ENCODE measurements around the gene PIM1. TPM values are rescaled to one million over a fixed set of nuclear protein-coding genes. Genes with fewer than 3 reads are reported as not detected.

PIM1 gene
- total RNA-seq, 1 donor from 2014 or later = 56.8 TPM

GRCh38 chr6:37146735-37147157, 23.2 kb upstream of the PIM1 start:
- Histone ChIP-seq H3K27ac (no peak overlapping the region), H3K4me3 (no peak overlapping the region), H3K27me3 (ENCODE audit: low read depth) (no peaks in the 10 kb centered on the region), H3K9me3 (no peaks in the 10 kb centered on the region), H3K4me1 (no peaks in the 10 kb centered on the region), H3K36me3 (no peaks in the 10 kb centered on the region)
- TF ChIP-seq, protein P1, sequence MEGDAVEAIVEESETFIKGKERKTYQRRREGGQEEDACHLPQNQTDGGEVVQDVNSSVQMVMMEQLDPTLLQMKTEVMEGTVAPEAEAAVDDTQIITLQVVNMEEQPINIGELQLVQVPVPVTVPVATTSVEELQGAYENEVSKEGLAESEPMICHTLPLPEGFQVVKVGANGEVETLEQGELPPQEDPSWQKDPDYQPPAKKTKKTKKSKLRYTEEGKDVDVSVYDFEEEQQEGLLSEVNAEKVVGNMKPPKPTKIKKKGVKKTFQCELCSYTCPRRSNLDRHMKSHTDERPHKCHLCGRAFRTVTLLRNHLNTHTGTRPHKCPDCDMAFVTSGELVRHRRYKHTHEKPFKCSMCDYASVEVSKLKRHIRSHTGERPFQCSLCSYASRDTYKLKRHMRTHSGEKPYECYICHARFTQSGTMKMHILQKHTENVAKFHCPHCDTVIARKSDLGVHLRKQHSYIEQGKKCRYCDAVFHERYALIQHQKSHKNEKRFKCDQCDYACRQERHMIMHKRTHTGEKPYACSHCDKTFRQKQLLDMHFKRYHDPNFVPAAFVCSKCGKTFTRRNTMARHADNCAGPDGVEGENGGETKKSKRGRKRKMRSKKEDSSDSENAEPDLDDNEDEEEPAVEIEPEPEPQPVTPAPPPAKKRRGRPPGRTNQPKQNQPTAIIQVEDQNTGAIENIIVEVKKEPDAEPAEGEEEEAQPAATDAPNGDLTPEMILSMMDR (IDR thresholded peaks at IDR 0.05) = no peak
- intact Hi-C loops (cut with DNase I) = no loop called here
- no peak for DNase-seq
- ATAC-seq = no peak

DNA sequence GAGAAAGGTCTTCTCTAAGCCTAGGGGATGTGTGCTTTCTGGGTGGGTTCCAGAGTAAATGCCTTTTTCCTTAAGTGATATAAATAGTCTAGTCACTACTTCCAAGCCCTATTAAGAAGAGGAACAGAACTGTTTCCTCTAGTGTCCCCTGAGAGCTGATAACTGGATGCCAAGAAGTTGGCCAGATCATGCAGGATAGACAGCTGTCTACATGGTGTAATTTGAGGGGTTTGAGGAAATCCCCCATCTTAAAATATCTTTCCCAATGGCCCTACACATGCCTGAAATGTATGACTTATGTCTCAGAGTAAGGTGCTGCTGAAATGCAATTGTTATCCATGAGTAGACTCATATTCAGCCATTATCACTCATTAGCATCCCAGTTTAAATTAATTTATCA, 20.2 kb upstream of the PIM1 start:
- Histone ChIP-seq H3K9me3 (no peaks in the 10 kb centered on the region), H3K27me3 (ENCODE audit: low read depth) (no peaks in the 10 kb centered on the region), H3K36me3 (no peaks in the 10 kb centered on the region), H3K4me3 (no peak overlapping the region), H3K4me1 (no peaks in the 10 kb centered on the region), H3K27ac (no peak overlapping the region)
- no peak for ATAC-seq
- no peak for DNase-seq
- TF ChIP-seq, protein P1 (IDR thresholded peaks at IDR 0.05) = no peak
- intact Hi-C loops (cut with DNase I) = no loop called here

DNA sequence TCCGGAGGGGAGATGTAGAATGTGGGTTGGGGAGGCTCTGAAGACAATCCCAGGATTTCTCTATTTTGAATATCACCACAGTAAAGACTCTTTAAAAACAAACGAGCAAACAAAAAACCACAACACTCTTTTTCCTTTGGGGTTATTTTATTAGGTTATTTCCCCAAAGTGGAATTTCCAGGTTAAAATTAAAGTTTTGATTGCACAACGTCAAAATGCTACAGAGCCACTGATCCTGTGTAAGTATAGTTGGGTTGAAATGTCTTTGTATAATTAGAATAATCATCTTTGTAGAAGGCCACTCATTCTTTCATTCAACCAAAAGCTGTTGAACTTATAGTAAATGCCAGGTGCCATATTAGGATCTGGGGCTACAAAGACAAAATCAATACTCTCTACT, 19.6 kb upstream of the PIM1 start:
- H3K4me3 ChIP-seq = no peak overlapping the region
- no peaks in the 10 kb centered on the region for H3K36me3 ChIP-seq
- no peaks in the 10 kb centered on the region for H3K9me3 ChIP-seq
- no peak overlapping the region for H3K27ac ChIP-seq
- no peaks in the 10 kb centered on the region for H3K27me3 ChIP-seq (ENCODE audit: low read depth)
- H3K4me1 ChIP-seq = no peaks in the 10 kb centered on the region
- no peak for DNase-seq
- TF ChIP-seq, protein P1 (IDR thresholded peaks at IDR 0.05) = no peak
- intact Hi-C loops (cut with DNase I) = no loop called here
- no peak for ATAC-seq

GRCh38 chr6:37155394-37156312, 14.3 kb upstream of the PIM1 start:
- DNase-seq (no peak), ATAC-seq (peak; percentile 45 to 46)
- Histone ChIP-seq H3K27ac (no peak overlapping the region), H3K36me3 (no peaks in the 10 kb centered on the region), H3K27me3 (ENCODE audit: low read depth) (no peaks in the 10 kb centered on the region), H3K9me3 (no peaks in the 10 kb centered on the region), H3K4me3 (no peak overlapping the region), H3K4me1 (peaks cover 4% of the 10 kb centered on the region)
- intact Hi-C loops (cut with DNase I) = no loop called here
- TF ChIP-seq, protein P1 (IDR thresholded peaks at IDR 0.05) = no peak

DNA sequence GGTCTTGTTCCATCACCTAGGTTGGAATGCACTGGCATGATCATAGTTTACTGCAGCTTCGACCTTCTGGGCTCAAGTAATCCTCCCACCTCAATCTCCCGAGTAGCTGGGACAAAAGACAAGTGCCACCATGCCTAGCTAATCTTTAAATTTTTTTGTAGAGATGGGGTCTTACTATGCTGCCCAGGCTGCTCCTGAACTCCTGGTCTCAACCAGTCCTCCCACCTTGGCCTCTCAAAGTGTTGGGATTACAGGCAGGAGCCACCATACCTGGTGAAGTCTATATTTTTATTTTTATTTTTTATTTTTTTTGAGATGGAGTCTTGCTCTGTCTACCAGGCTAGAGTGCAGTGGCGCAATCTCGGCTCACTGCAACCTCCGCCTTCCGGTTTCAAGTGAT, 11.4 kb upstream of the PIM1 start:
- Histone ChIP-seq H3K4me1 (peaks cover 8% of the 10 kb centered on the region), H3K27me3 (ENCODE audit: low read depth) (no peaks in the 10 kb centered on the region), H3K36me3 (no peaks in the 10 kb centered on the region), H3K4me3 (no peak overlapping the region), H3K9me3 (no peaks in the 10 kb centered on the region), H3K27ac (no peak overlapping the region)
- ATAC-seq (no peak), DNase-seq (no peak)
- intact Hi-C loops (cut with DNase I) = no loop called here
- TF ChIP-seq, protein P1 (IDR thresholded peaks at IDR 0.05) = no peak

Data from lower lobe of right lung (tissue), 2 donors.